C4-2B (cell line): ENCODE results near the gene SPATS1.

Experiments
- CTCF ChIP-seq: fragments of 450-650 bp; conservative IDR thresholded peaks from 2 replicates; pipeline ENCODE4 v1.5.1; 2017; ENCODE audit warnings: mild to moderate bottlenecking
- ZFX ChIP-seq: fragments of 450-650 bp; IDR thresholded peaks from 2 replicates; pipeline ENCODE4 v1.6.1; 2017

- TF ChIP-seq CTCF (no peak), ZFX (no peak)
Measured at GRCh38 chr6:44316481-44316880, 26.0 kb upstream of the SPATS1 start.
